Erythroblast (primary cell): ENCODE data around the gene EEA1.

ENCODE experiments used
- GATA1 ChIP-seq: IDR thresholded peaks from 2 replicates; pipeline ENCODE4 v1.6.1; 2011; ENCODE audit warnings: low read depth, mild to moderate bottlenecking, control low read depth, low read length, moderate library complexity
- POLR2A ChIP-seq: IDR thresholded peaks from 2 replicates; pipeline ENCODE4 v1.6.1; 2011; ENCODE audit warnings: mild to moderate bottlenecking, low read length

GRCh38 chr12:92908108-92908507 lies 21.0 kb downstream of the EEA1 start:
- TF ChIP-seq POLR2A (no peak), GATA1 (no peak)
